ENCODE results near the gene WDR45B. TPM values are rescaled to one million over a fixed set of nuclear protein-coding genes. Genes with fewer than 3 reads are reported as not detected.
A peak's percentile ranks its signal among the peaks of the same experiment; 100 is the strongest.

WDR45B gene
- total and polyA plus RNA-seq, 9 donors = 43.0 to 99.3 (median 79.3) TPM

- H3K4me3 ChIP-seq = no peak overlapping the region
- H3K36me3 ChIP-seq = no peaks in the 10 kb centered on the region
- no peaks in the 10 kb centered on the region for H3K27me3 ChIP-seq
- H3K4me1 ChIP-seq (ENCODE audit: insufficient read depth) = peaks cover 11% of the 10 kb centered on the region
- H3K27ac ChIP-seq = peak overlapping the region in 1 of 2 donors; percentile 62
- whole genome bisulfite sequencing, 3 donors = 78 to 89% (median 79%) methylated on average over 21 of the region's 21 CpGs
- H3K9me3 ChIP-seq = no peaks in the 10 kb centered on the region
- intact Hi-C loops (cut with DNase I) = no loop called here
- TF ChIP-seq EP300 (IDR thresholded peaks at IDR 0.05) (no peak), POLR2A (IDR thresholded peaks at IDR 0.05) (no peak)
- TF ChIP-seq, protein P1, sequence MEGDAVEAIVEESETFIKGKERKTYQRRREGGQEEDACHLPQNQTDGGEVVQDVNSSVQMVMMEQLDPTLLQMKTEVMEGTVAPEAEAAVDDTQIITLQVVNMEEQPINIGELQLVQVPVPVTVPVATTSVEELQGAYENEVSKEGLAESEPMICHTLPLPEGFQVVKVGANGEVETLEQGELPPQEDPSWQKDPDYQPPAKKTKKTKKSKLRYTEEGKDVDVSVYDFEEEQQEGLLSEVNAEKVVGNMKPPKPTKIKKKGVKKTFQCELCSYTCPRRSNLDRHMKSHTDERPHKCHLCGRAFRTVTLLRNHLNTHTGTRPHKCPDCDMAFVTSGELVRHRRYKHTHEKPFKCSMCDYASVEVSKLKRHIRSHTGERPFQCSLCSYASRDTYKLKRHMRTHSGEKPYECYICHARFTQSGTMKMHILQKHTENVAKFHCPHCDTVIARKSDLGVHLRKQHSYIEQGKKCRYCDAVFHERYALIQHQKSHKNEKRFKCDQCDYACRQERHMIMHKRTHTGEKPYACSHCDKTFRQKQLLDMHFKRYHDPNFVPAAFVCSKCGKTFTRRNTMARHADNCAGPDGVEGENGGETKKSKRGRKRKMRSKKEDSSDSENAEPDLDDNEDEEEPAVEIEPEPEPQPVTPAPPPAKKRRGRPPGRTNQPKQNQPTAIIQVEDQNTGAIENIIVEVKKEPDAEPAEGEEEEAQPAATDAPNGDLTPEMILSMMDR (IDR thresholded peaks at IDR 0.05) = no peak
- DNase-seq = peak in 1 of 5 donors; percentile 50
These were observed 20.8 kb downstream of the WDR45B start for GRCh38 chr17:82627405-82627804.

- DNase-seq = no peak
- Histone ChIP-seq H3K27me3 (no peaks in the 10 kb centered on the region), H3K4me1 (ENCODE audit: insufficient read depth) (peaks cover 8% of the 10 kb centered on the region), H3K27ac (no peak overlapping the region), H3K36me3 (no peaks in the 10 kb centered on the region), H3K4me3 (no peak overlapping the region), H3K9me3 (no peaks in the 10 kb centered on the region)
- intact Hi-C loops (cut with DNase I) = no loop called here
- WGBS, 3 donors = 85 to 88% (median 85%) methylated on average over 15 of the region's 15 CpGs
- TF ChIP-seq, protein P1 (IDR thresholded peaks at IDR 0.05) = no peak
- TF ChIP-seq POLR2A (IDR thresholded peaks at IDR 0.05) (no peak), EP300 (IDR thresholded peaks at IDR 0.05) (no peak)
These were observed 24.5 kb downstream of the WDR45B start for GRCh38 chr17:82623707-82624106.

- 81 to 89% (median 88%) methylated on average over 9 to 10 of the region's 10 CpGs for WGBS, 3 donors
- H3K36me3 ChIP-seq = no peaks in the 10 kb centered on the region
These were observed 28.6 kb downstream of the WDR45B start for GRCh38 chr17:82619641-82620040.

DNA sequence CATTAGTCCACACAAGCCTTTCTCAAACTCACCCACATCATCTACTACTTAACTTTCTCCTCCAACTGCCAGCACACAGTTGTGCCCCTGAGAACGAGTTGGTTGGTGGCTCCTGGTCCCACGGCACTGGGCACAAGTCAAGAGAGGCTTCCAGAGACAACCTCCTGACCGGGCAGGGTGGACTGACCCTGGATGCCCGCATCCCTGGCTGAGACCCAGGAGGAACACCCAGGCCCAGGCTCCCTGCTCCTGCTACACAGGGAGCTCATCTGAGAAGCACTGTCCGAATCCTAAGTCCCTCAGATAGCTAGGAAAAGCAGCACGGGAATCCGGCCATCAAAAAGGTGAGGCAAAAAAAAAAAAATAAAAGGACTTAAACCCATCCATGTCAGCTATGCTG lies 29.0 kb downstream of the WDR45B start:
- intact Hi-C loops (cut with DNase I) = no loop called here
- Histone ChIP-seq H3K36me3 (no peaks in the 10 kb centered on the region), H3K27me3 (no peaks in the 10 kb centered on the region), H3K9me3 (no peaks in the 10 kb centered on the region), H3K27ac (no peak overlapping the region), H3K4me3 (no peak overlapping the region), H3K4me1 (ENCODE audit: insufficient read depth) (no peaks in the 10 kb centered on the region)
- WGBS, 3 donors = 84 to 88% (median 85%) methylated on average over 7 of the region's 7 CpGs
- no peak for DNase-seq
- TF ChIP-seq POLR2A (IDR thresholded peaks at IDR 0.05) = no peak
- TF ChIP-seq, protein P1 (IDR thresholded peaks at IDR 0.05) = no peak
- no peak for TF ChIP-seq EP300 (IDR thresholded peaks at IDR 0.05)

More at GRCh38 chr17:82619641-82620040, 28.6 kb downstream of the WDR45B start:
- intact Hi-C loops (cut with DNase I) = no loop called here
- no peaks in the 10 kb centered on the region for H3K27me3 ChIP-seq
- H3K27ac ChIP-seq = no peak overlapping the region
- TF ChIP-seq POLR2A (IDR thresholded peaks at IDR 0.05) (no peak), EP300 (IDR thresholded peaks at IDR 0.05) (no peak)
- TF ChIP-seq, protein P1 (IDR thresholded peaks at IDR 0.05) = no peak
- H3K4me1 ChIP-seq (ENCODE audit: insufficient read depth) = no peaks in the 10 kb centered on the region
- no peak for DNase-seq
- no peak overlapping the region for H3K4me3 ChIP-seq
- H3K9me3 ChIP-seq = no peaks in the 10 kb centered on the region

All from ovary (tissue), 9 donors.